Rectal smooth muscle tissue (tissue), 1 donor: ENCODE measurements around the gene CTNND2.

ENCODE experiments used
- H3K27ac ChIP-seq: one replicate; pipeline ENCODE4 v1.7.0; 2013; ENCODE audit warnings: low read depth, low read length, inconsistent platforms
- H3K27me3 ChIP-seq: one replicate; pipeline ENCODE4 v1.7.0; 2013; ENCODE audit warnings: low read length; ENCODE audit not compliant: control insufficient read depth, insufficient read depth
- H3K36me3 ChIP-seq: one replicate; pipeline ENCODE4 v1.7.0; 2013; ENCODE audit warnings: low read length; ENCODE audit not compliant: control insufficient read depth, insufficient read depth
- H3K4me1 ChIP-seq: one replicate; pipeline ENCODE4 v1.7.0; 2013; ENCODE audit warnings: low read length; ENCODE audit not compliant: control insufficient read depth, insufficient read depth
- H3K4me3 ChIP-seq: one replicate; pipeline ENCODE4 v1.7.0; 2013; ENCODE audit warnings: low read length
- H3K9ac ChIP-seq: one replicate; pipeline ENCODE4 v1.7.0; 2013; ENCODE audit warnings: low read length

CTNND2 gene

DNA sequence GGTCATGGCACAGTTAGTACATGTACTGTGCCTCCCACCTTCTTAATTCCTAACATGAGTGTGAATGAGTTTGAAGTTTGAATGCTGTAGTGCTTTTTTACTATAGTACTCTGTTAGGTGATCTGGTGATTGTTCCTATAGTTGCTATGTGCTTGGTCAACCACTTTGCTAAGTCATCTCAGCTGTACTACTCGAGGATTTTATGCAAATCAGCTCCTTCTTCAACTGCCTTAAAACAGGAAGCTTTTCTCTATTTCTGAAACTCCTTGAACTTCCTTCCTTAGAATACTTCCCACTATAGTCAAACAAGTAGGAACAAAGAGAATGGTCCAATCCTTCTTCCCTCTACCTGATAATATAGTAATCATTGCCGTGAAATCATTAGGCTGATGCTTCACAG lies 219.6 kb downstream of the CTNND2 start:
- H3K9ac ChIP-seq: no peak overlapping the region
- no peaks in the 10 kb centered on the region for H3K27me3 ChIP-seq
- no peak overlapping the region for H3K27ac ChIP-seq
- no peaks in the 10 kb centered on the region for H3K36me3 ChIP-seq
- no peaks in the 10 kb centered on the region for H3K4me1 ChIP-seq
- H3K4me3 ChIP-seq: no peak overlapping the region

DNA sequence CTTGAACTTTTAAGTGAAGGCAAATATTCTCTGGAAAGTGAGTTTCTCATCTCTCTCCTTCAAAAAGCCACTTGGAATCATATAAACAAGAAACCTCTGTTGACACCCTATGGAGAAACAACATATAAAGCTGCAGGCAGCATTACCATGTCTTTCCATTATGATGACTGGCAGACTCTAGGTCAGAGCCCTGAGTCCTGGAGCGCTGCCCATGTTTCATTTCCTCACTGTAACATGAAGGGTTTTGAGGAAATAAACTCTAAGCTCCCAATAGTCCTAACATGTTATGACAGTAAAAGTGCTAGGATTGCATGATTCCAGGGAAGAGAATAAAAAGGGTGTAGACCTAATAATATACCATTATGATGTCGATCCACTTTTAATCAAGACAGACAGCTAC lies 220.6 kb downstream of the CTNND2 start:
- no peak overlapping the region for H3K4me3 ChIP-seq

DNA sequence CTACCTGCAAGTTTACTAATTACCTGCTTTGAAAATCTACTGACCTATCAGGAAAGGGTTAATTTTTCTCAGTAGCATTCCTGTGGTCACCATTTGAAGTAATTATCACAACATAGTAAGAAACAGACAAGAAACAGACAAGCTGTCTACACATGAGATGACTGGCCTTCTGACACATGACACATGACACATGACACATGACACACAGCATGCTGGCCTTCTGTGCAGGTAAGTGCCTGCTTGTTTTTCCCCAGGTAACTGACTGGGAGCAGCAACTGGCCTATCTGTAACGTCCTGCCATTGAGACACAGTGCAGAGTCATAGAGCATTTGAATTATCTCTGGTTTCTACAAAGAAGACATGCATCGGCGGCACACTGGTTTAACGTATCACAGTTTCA lies 222.4 kb downstream of the CTNND2 start:
- Histone ChIP-seq H3K4me1 (no peaks in the 10 kb centered on the region), H3K9ac (no peak overlapping the region), H3K4me3 (no peak overlapping the region), H3K27me3 (no peaks in the 10 kb centered on the region), H3K36me3 (no peaks in the 10 kb centered on the region), H3K27ac (no peak overlapping the region)

More for the DNA sequence above, 220.6 kb downstream of the CTNND2 start:
- Histone ChIP-seq H3K9ac (no peak overlapping the region), H3K36me3 (no peaks in the 10 kb centered on the region), H3K27ac (no peak overlapping the region), H3K27me3 (no peaks in the 10 kb centered on the region), H3K4me1 (no peaks in the 10 kb centered on the region)

DNA sequence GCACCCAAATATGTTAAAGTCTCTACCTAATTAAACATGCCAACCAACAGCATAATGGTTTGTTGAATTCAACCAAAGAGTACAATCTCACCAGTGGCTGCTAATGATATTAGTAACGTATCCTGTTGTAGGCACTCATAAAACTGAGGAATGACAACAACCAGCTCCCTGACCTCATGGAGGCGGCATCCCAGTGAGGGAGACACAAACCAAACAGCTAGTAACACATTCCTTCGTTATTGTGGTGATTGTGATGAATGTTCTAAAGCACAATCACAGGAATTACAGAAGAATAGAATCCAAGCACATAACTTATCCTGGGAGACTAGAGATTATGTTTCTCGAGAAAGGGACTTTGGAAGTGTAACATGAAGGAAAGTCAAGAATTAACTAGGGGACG lies 224.6 kb downstream of the CTNND2 start:
- Histone ChIP-seq H3K27ac (no peak overlapping the region), H3K9ac (no peak overlapping the region), H3K36me3 (no peaks in the 10 kb centered on the region), H3K27me3 (no peaks in the 10 kb centered on the region), H3K4me1 (no peaks in the 10 kb centered on the region), H3K4me3 (no peak overlapping the region)

DNA sequence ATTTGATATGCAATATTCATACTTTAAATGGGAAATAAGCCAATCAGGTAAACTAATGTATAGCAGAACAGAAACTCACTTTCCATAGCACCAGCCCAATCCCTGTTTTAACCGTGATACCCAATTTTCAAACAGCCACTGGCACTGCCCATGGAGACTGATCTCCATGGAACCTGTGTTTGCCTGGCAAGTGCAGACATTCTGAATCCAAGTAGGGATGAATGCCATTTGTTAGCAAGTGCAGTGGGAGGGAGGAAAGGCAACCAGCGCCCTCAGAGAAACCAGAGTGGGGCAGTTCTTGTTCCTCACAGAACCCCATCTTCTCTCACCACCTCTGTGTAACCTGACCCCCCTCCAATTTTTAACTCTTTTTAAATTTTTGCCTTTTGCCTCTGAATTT lies 229.1 kb downstream of the CTNND2 start:
- Histone ChIP-seq H3K4me3 (no peak overlapping the region), H3K36me3 (no peaks in the 10 kb centered on the region), H3K9ac (no peak overlapping the region), H3K27me3 (no peaks in the 10 kb centered on the region), H3K27ac (no peak overlapping the region), H3K4me1 (no peaks in the 10 kb centered on the region)

DNA sequence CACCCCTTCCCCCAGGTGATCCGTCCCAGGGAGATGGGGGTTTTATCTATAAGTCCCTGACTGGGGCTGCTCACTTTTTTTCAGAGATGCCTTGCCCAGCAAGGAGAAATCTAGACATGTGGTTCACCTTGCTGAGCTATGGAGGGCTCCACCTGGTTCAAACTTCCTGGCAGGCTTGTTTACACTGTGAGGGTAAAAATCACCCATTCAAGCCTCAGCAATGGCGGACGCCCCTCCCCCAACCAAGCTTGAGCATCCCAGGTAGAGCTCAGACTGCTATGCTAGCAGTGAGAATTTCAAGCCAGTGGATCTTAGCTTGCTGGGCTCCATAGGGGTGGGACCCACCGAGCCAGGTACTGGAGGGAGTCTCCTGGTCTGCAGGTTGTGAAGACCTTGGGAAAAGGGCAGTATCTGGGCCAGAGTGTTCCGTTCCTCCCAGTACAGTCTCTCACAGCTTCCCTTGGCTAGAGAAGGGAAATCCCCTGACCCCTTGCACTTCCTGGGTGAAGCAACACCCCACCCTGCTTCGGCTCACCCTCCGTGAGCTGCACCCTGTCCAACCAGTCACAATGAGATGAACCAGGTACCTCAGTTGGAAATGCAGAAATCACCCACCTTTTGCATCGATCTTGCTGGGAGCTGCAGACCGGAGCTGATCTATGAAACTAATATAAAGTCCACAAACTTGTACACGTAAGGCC lies 231.7 kb downstream of the CTNND2 start:
- Histone ChIP-seq H3K27ac (no peak overlapping the region), H3K36me3 (no peaks in the 10 kb centered on the region), H3K4me3 (no peak overlapping the region), H3K9ac (no peak overlapping the region), H3K4me1 (no peaks in the 10 kb centered on the region), H3K27me3 (no peaks in the 10 kb centered on the region)

DNA sequence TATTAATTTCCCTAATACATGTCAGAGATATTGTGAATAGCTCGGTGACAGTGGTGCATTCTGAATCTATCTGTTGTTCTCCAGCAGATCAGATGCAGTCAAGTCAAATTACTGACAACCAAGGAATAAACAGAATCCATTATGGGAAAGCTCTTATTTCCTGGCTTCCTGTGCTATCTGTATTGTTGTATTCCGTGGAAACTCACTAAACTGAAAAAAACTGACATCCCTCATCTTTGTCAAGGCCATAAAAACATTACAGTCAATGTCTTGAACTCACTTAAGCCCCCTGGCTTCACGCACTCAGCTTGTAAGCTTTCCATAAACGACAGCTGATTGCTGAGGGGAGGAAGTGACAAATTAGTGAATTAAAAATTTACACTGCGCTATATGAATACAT lies 245.9 kb downstream of the CTNND2 start:
- H3K9ac ChIP-seq: no peak overlapping the region
- H3K36me3 ChIP-seq: no peaks in the 10 kb centered on the region
- H3K27ac ChIP-seq: no peak overlapping the region
- no peaks in the 10 kb centered on the region for H3K4me1 ChIP-seq
- H3K27me3 ChIP-seq: no peaks in the 10 kb centered on the region
- H3K4me3 ChIP-seq: no peak overlapping the region

DNA sequence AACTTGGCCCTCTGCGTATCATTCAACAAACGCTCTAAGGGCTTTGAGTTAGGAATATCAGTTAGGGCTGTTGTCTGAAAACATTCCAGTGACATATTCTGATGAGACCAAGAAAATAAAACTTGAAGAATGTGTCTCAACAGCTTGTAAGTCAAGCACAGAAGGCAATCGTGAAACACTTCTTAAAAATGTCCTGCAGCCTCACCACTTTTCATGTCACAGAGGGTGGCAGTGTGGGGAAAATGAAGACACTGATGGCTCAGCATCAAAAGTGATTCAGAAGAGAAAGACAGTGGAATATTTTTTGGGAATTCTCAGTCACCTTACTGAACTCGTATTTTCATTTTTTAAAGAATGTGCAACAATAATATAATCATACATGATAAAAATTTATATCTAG lies 247.3 kb downstream of the CTNND2 start:
- Histone ChIP-seq H3K9ac (no peak overlapping the region), H3K36me3 (no peaks in the 10 kb centered on the region), H3K27ac (no peak overlapping the region), H3K4me3 (no peak overlapping the region), H3K4me1 (no peaks in the 10 kb centered on the region), H3K27me3 (no peaks in the 10 kb centered on the region)

DNA sequence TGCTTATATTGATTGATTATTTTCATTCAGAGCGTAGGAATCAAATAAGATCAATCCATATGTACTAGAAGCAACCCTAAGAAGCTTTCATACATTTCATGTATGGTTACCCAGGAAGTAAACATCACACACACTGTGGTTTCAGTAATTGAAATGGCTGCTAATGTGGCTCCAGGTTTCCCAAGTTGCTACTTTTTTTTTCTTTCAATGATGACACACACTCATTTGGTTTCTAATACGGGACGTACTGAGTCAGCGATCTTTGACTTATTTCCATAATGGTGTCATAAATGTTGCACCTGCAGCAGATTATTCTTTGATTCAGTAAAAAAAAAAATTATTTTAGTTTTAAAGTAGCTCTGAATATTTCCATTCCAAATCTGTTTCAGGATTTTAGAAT lies 248.6 kb downstream of the CTNND2 start:
- Histone ChIP-seq H3K9ac (no peak overlapping the region), H3K4me1 (no peaks in the 10 kb centered on the region), H3K27me3 (no peaks in the 10 kb centered on the region), H3K4me3 (no peak overlapping the region), H3K36me3 (no peaks in the 10 kb centered on the region), H3K27ac (no peak overlapping the region)

DNA sequence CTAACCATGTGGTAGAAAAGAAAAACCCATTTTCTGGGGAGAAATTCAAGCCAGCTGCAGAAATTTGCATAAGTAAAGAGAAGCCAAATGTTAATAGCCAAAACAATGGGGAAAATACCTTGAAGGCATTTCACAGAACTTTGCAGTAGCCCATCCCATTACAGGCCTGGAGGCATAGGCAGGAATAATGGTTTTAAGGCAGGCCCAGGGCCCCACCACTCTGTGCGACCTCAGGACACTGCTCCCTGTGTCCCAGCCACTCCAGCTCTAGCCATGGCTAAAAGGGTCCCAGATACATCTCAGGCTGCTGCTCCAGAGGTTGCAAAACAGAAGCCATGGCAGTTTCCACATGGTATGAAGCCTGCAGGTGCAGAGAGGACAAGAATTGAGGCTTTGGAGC lies 253.3 kb downstream of the CTNND2 start:
- Histone ChIP-seq H3K27ac (no peak overlapping the region), H3K4me3 (no peak overlapping the region), H3K36me3 (no peaks in the 10 kb centered on the region), H3K4me1 (no peaks in the 10 kb centered on the region), H3K9ac (no peak overlapping the region), H3K27me3 (no peaks in the 10 kb centered on the region)

DNA sequence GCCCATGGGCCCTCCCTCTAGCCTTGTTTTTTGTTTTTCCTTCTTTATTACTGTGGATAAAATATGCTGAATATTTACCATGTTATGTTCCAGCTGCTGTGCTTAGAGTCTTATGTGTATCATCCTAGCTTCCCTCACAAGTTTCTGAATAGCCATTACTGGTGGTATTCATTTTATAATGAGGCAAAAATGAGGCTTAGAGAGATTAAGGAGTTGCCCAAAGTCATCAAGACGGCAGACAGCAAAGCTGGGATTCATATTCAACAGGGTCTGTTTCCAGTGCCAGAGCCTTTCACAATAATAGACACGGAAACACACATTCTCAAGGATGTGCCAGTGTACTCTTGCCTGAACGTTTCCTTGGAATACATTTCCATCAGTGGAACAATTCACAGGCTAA lies 258.1 kb downstream of the CTNND2 start:
- H3K36me3 ChIP-seq: no peaks in the 10 kb centered on the region
- H3K4me3 ChIP-seq: no peak overlapping the region
- no peaks in the 10 kb centered on the region for H3K4me1 ChIP-seq
- no peak overlapping the region for H3K9ac ChIP-seq
- no peak overlapping the region for H3K27ac ChIP-seq
- no peaks in the 10 kb centered on the region for H3K27me3 ChIP-seq

DNA sequence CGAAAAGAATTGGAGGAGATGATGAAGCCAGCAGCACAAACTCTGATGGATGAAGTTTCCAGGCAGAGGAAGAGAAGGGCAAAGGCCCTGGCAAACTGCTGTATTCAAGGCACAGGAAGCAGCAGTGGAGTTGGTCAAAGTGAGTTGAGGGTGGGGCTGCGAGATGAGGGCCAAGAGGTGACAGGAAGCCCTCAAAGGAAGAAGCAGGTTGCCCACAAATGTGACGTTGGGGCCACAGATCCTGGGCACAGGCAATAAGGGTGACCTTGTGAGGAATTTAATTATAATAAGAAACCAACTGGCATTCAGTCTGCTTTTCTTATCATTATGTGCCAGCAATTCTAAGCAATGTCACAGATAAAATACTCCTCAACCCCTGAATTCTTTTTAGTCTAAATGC lies 261.8 kb downstream of the CTNND2 start:
- Histone ChIP-seq H3K9ac (no peak overlapping the region), H3K27ac (no peak overlapping the region), H3K27me3 (no peaks in the 10 kb centered on the region), H3K36me3 (no peaks in the 10 kb centered on the region), H3K4me3 (no peak overlapping the region), H3K4me1 (no peaks in the 10 kb centered on the region)

DNA sequence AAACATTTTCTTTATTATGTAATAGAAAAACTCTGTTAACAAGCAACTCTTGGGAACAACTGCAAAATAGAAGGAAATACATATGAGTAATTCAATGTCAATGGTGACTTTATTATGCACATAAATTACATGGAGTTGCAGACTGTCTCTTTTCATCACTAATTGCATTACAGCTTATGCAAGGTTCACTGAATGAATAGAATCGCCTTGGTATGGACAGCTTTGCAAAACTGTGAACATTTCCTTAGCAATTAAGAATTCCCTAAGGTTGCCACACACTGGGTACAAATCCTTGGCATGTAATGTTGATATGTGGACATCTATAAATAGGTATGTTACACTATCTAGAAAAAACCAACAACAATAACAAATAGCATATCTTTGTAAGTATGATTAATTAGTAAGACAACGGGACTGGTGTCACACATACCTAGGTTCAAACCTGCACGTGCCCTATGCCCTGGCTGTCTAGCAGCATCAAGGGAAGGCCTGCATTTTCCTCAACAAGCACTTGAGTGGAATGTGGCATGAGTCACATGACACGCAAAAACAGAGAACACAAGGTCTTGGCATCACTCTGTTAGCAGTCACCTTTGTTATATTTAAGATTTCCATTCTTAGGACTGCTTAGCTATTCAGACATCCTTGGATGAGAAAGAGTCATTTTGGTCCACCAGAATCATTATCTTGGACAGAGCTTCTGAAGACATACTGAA lies 263.9 kb downstream of the CTNND2 start:
- no peaks in the 10 kb centered on the region for H3K4me1 ChIP-seq
- no peak overlapping the region for H3K4me3 ChIP-seq
- H3K9ac ChIP-seq: no peak overlapping the region
- no peaks in the 10 kb centered on the region for H3K27me3 ChIP-seq
- no peaks in the 10 kb centered on the region for H3K36me3 ChIP-seq
- no peak overlapping the region for H3K27ac ChIP-seq
